WTC11 (cell line): ENCODE measurements around the gene MTSS2. TPM values are rescaled to one million over a fixed set of nuclear protein-coding genes. Genes with fewer than 3 reads are reported as not detected.
A peak's percentile ranks its signal among the peaks of the same experiment; 100 is the strongest.

Experiments
- ATAC-seq: fragments of 200-7000 bp; cut with Tn5 transposase; 2 replicates; pipeline ENCODE4 v1.10.0; 2021; ENCODE audit warnings: mild to moderate bottlenecking, moderate library complexity
- CTCF ChIA-PET: fragments of 300-600 bp; sonication (Branson Sonifier 250); formaldehyde crosslinking; loops from one replicate; lab custom pipeline; 2021; ENCODE audit warnings: antibody characterized with exemption; lab: Charles Lee
- POLR2A ChIA-PET: fragments of 350-600 bp; sonication (Branson Sonifier 250); formaldehyde crosslinking; loops from one replicate; lab custom pipeline; 2021; ENCODE audit warnings: antibody characterized with exemption; lab: Charles Lee
- DNase-seq: peaks from one replicate; pipeline ENCODE4 v3.0.0; 2021; ENCODE audit warnings: low spot score
- H3K27ac Mint-ChIP-seq: 2 replicates; pipeline ENCODE4 v1.8.0; 2021; ENCODE audit warnings: mixed read lengths
- H3K27me3 Mint-ChIP-seq: 2 replicates; pipeline ENCODE4 v1.8.0; 2021; ENCODE audit warnings: low read depth, mild to moderate bottlenecking, moderate library complexity, mixed read lengths
- H3K36me3 Mint-ChIP-seq: 2 replicates; pipeline ENCODE4 v1.8.0; 2021; ENCODE audit warnings: mixed read lengths
- H3K4me1 Mint-ChIP-seq: 2 replicates; pipeline ENCODE4 v1.8.0; 2022; ENCODE audit warnings: mixed read lengths
- H3K4me3 Mint-ChIP-seq: 2 replicates; pipeline ENCODE4 v1.8.0; 2021; ENCODE audit warnings: mild to moderate bottlenecking, moderate library complexity, mixed read lengths
- H3K9me3 Mint-ChIP-seq: 2 replicates; pipeline ENCODE4 v1.8.0; 2021; ENCODE audit warnings: mixed read lengths
- total RNA-seq: library from RNA; stranded (reverse); gene quantifications from 3 replicates; pipeline ENCODE4 v1.2.3, GENCODE V29; 2021
- TF ChIP-seq, protein P1 (sequence below): sonication (generic); formaldehyde crosslinking; IDR thresholded peaks from 2 replicates; pipeline ENCODE4 v1.8.1; 2023; ENCODE audit warnings: mild to moderate bottlenecking, missing genetic modification reagents

Gene MTSS2
- total RNA-seq, 1 experiment from 2014 or later, result 28.3 TPM

DNA sequence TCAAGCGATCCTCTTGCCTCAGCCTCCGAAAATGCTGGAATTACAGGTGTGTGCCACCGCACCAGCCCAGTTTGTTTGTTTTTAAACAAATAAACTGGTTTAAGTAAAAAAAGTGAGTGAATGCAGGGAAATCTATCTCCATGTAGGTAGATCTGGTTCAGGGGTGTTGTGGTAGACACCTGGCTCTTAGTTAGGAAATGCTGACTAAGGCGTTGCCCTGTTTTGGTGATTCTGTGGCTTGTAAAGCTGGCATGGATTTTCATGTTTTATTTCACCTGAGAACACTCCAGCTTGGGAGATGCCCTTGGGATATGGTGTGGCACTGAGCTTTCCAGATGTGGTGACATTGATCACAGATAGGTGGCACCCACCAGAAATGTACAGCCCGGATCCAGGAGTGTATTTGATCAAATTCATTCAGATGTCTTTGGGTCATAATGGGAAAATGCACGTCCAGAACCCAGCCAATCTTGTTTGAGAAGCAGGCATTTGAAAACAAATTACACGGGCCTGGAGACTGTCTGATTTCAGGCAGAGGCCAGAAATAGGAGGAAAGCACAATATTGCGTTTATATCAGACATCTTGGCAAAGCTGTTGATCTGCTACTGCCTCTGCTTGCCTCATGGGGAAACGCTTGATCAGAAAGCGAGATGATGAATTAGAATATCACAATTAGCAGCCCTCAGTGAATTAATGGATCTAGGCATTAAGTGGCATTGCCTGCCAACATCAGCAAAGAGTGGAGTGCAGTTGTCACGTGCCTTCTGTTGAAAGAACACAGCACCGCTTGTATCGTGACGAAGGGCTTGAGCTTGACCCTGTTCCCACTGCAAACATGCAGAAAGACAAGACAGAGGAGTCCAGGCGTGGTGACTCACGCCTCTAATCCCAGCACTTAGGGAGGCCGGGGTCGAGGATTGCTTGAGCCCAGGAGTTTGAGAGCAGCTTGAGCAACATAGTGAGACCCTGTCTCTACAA, 46.8 kb downstream of the MTSS2 start:
- Mint-ChIP-seq H3K36me3 (no peaks in the 10 kb centered on the region), H3K4me3 (no peak overlapping the region), H3K27me3 (no peaks in the 10 kb centered on the region), H3K27ac (peak overlapping the region; percentile 65), H3K4me1 (peaks cover 23% of the 10 kb centered on the region), H3K9me3 (no peaks in the 10 kb centered on the region)
- ATAC-seq (peak; percentile 33; the same call in 1 of the 2 replicates), DNase-seq (no peak)
- TF ChIP-seq, protein P1, sequence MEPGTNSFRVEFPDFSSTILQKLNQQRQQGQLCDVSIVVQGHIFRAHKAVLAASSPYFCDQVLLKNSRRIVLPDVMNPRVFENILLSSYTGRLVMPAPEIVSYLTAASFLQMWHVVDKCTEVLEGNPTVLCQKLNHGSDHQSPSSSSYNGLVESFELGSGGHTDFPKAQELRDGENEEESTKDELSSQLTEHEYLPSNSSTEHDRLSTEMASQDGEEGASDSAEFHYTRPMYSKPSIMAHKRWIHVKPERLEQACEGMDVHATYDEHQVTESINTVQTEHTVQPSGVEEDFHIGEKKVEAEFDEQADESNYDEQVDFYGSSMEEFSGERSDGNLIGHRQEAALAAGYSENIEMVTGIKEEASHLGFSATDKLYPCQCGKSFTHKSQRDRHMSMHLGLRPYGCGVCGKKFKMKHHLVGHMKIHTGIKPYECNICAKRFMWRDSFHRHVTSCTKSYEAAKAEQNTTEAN (CRISPR knock-in tag), result no peak
- ChIA-PET CTCF (interaction anchor here (1.0 to 1.4 kb wide), 4 partner anchors 14 to 132 kb away, joined by 3 to 6 read pairs (median 4); no protein-coding TSS in a partner anchor), POLR2A (no interaction called here)

Other genes with a start within 250 kb of the MTSS2 start
- gene ST3GAL2, start 247.0 kb downstream of the MTSS2 start, total RNA-seq, result 46.0 to 49.4 TPM (median 46.2 TPM) in 3 replicates
- 7.0 to 10.6 TPM (median 8.6 TPM) in 3 replicates for gene FCSK, start 231.5 kb downstream of the MTSS2 start, total RNA-seq
- 56.6 to 65.6 TPM (median 61.8 TPM) in 3 replicates for gene COG4, start 162.5 kb downstream of the MTSS2 start, total RNA-seq
- 423 to 475 TPM (median 430 TPM) in 3 replicates for gene SF3B3, start 162.2 kb downstream of the MTSS2 start, total RNA-seq
- gene IL34, start 39.5 kb downstream of the MTSS2 start, total RNA-seq, result 6.0 to 8.8 TPM (median 7.5 TPM) in 3 replicates
- 58.0 to 60.9 TPM (median 60.1 TPM) in 3 replicates for gene VAC14, start 115.1 kb upstream of the MTSS2 start, total RNA-seq